Measurements from ENCODE around the gene KDM3B. TPM values are rescaled to one million over a fixed set of nuclear protein-coding genes. Genes with fewer than 3 reads are reported as not detected.
A peak's percentile ranks its signal among the peaks of the same experiment; 100 is the strongest.
"Not testable (repeated sequence)": the region's sequence is repeated elsewhere in the genome, so short reads cannot be mapped to it uniquely, and the experiment has no call there.

KDM3B gene
- total RNA-seq, 6 donors from 2014 or later, result 54.8 to 110 (median 56.8) TPM

- H3K4me1 ChIP-seq, result peaks cover 21 to 32% (median 27%) of the 10 kb centered on the region in 4 donors
- no peaks in the 10 kb centered on the region for H3K27me3 ChIP-seq
- peaks cover 0 to 17% (median 8%) of the 10 kb centered on the region in 4 donors for H3K36me3 ChIP-seq
- peak; percentile 6 to 35 for TF ChIP-seq POLR2AphosphoS5 (IDR thresholded peaks at IDR 0.05)
- no peak for TF ChIP-seq CTCF (IDR thresholded peaks at IDR 0.05)
- TF ChIP-seq EP300 (IDR thresholded peaks at IDR 0.05), result peak in 1 of 4 donors; percentile 47
- TF ChIP-seq POLR2A (IDR thresholded peaks at IDR 0.05), result peak in 2 of 4 donors; percentile 11 to 21
- no peak overlapping the region for H3K4me3 ChIP-seq
- no peaks in the 10 kb centered on the region for H3K9me3 ChIP-seq
- no peak overlapping the region for H3K27ac ChIP-seq
- peak; percentile 32 to 53 for ATAC-seq (ENCODE audit: low FRiP score in 2 of 2)
- DNase-seq, result no peak
- 73 to 76% methylated on average over 7 to 8 of the region's 8 CpGs for WGBS, 2 donors
Observed at GRCh38 chr5:138469540-138470321, 117.2 kb downstream of the KDM3B start.

- 88 to 92% methylated on average over 3 of the region's 3 CpGs for WGBS, 2 donors
Observed at GRCh38 chr5:138470322-138471051, 118.0 kb downstream of the KDM3B start.

GRCh38 chr5:138471052-138471361 is 118.5 kb downstream of the KDM3B start:
- ATAC-seq (ENCODE audit: low FRiP score in 2 of 2), result peak in 1 of 2 donors; percentile 1
- Histone ChIP-seq H3K27me3 (no peaks in the 10 kb centered on the region), H3K4me3 (no peak overlapping the region), H3K36me3 (peaks cover 0 to 17% (median 8%) of the 10 kb centered on the region in 4 donors), H3K9me3 (no peaks in the 10 kb centered on the region), H3K27ac (no peak overlapping the region), H3K4me1 (peaks cover 18 to 25% (median 23%) of the 10 kb centered on the region in 4 donors)
- 85 to 87% methylated on average over 2 of the region's 2 CpGs for WGBS, 2 donors
- TF ChIP-seq EP300 (IDR thresholded peaks at IDR 0.05) (no peak), CTCF (IDR thresholded peaks at IDR 0.05) (no peak), POLR2AphosphoS5 (IDR thresholded peaks at IDR 0.05) (no peak), POLR2A (IDR thresholded peaks at IDR 0.05) (no peak)
- DNase-seq, result no peak

More at GRCh38 chr5:138470322-138471051, 118.0 kb downstream of the KDM3B start:
- no peak for TF ChIP-seq POLR2AphosphoS5 (IDR thresholded peaks at IDR 0.05)
- peak in 1 of 4 donors; percentile 41 for TF ChIP-seq POLR2A (IDR thresholded peaks at IDR 0.05)
- TF ChIP-seq EP300 (IDR thresholded peaks at IDR 0.05), result no peak
- ATAC-seq (ENCODE audit: low FRiP score in 2 of 2) (peak; percentile 5 to 34), DNase-seq (no peak)
- peaks cover 21 to 31% (median 27%) of the 10 kb centered on the region in 4 donors for H3K4me1 ChIP-seq
- no peak overlapping the region for H3K27ac ChIP-seq
- H3K36me3 ChIP-seq, result peaks cover 0 to 17% (median 8%) of the 10 kb centered on the region in 4 donors
- H3K27me3 ChIP-seq, result no peaks in the 10 kb centered on the region
- no peaks in the 10 kb centered on the region for H3K9me3 ChIP-seq
- H3K4me3 ChIP-seq, result no peak overlapping the region

GRCh38 chr5:138472353-138472752 is 119.9 kb downstream of the KDM3B start:
- peaks cover 0 to 10% (median 4%) of the 10 kb centered on the region in 4 donors for H3K36me3 ChIP-seq
- DNase-seq, result no peak
- WGBS, 2 donors, result 44 to 45% methylated on average over 6 of the region's 6 CpGs
- no peak overlapping the region for H3K27ac ChIP-seq
- no peaks in the 10 kb centered on the region for H3K27me3 ChIP-seq
- no peak overlapping the region for H3K4me3 ChIP-seq
- peaks cover 4 to 12% (median 9%) of the 10 kb centered on the region in 4 donors for H3K4me1 ChIP-seq
- no peaks in the 10 kb centered on the region for H3K9me3 ChIP-seq
- TF ChIP-seq POLR2AphosphoS5 (IDR thresholded peaks at IDR 0.05) (no peak), EP300 (IDR thresholded peaks at IDR 0.05) (no peak), POLR2A (IDR thresholded peaks at IDR 0.05) (no peak), CTCF (IDR thresholded peaks at IDR 0.05) (no peak)
- ATAC-seq (ENCODE audit: low FRiP score in 2 of 2), result no peak

- not testable (repeated sequence) for ATAC-seq (ENCODE audit: low FRiP score in 2 of 2)
Observed at GRCh38 chr5:138473151-138473550, 120.7 kb downstream of the KDM3B start.

More at GRCh38 chr5:138473151-138473550, 120.7 kb downstream of the KDM3B start:
- not testable (repeated sequence) for DNase-seq, H3K27ac ChIP-seq, H3K27me3 ChIP-seq, H3K4me1 ChIP-seq, H3K36me3 ChIP-seq, H3K4me3 ChIP-seq, H3K9me3 ChIP-seq
- 92% methylated on average over 5 of the region's 5 CpGs for WGBS, 2 donors
